ENCODE data around the gene HIVEP2. TPM values are rescaled to one million over a fixed set of nuclear protein-coding genes. Genes with fewer than 3 reads are reported as not detected.

The HIVEP2 gene
- total RNA-seq, 1 experiment from 2014 or later, result 10.3 TPM

DNA sequence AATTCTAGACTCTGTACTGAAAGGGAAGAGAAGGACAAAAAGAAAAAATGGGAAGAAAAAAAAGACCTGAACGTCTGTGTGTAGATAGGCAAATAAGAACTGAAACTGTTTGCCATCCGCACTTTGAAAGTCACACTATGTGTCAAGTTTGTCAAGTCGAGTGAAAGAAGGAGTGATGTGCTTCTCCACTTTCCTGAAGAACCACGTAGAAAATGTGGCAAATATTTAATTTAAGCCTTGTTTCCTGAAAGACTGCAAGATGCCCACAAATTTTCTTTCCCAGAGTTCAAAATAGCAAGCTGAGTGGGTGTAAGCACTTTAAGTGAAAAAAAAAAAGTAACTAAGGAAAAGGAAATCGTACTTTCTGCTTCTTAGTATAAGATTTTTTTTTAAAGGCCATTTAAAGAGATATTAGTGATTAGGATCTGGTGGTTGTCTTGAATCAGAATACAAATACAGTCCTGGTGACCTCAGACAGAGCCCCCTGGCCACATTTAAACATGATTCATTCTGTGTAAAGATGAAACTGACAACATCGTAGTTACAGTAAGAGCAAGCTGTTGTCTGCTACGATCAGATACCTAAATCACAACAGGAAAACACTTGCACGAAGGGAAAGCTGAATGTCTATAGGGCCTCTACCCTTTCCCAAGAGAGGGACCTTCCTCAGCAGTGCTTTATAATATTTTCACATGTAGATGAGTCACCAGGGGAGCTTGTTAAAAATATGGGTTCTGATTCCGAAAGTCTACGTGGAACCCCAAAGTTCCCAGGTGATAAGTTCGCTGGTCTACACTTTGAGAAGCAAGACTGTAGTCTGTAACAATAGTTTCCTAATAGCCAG lies 102.3 kb downstream of the HIVEP2 start:
- Histone ChIP-seq H3K36me3 (ENCODE audit: control insufficient read depth, insufficient read depth, low read length) (no peaks in the 10 kb centered on the region; the same call in 1 of the 2 replicates), H3K9me3 (ENCODE audit: control insufficient read depth, insufficient read depth, low read depth, low read length) (no peaks in the 10 kb centered on the region), H3K27ac (ENCODE audit: low read length) (peak overlapping the region; percentile 91), H3K4me1 (ENCODE audit: control insufficient read depth, insufficient read depth, low read length) (peaks cover 59% of the 10 kb centered on the region), H3K4me3 (ENCODE audit: low read depth in 2 of 2, low read length in 2 of 2) (peak overlapping the region; percentile 30 to 50), H3K27me3 (ENCODE audit: control insufficient read depth, insufficient read depth, low read length) (no peaks in the 10 kb centered on the region)
- BruUV-seq (replicated peaks), result no TSS peak
- ChIA-PET CTCF (no interaction called here), POLR2A (no interaction called here)
- ATAC-seq, result peak; percentile 63
- intact Hi-C loops (cut with micrococcal nuclease; ENCODE audit: unreplicated experiment) (no loop called here), in situ Hi-C loops (cut with HindIII; ENCODE audit: low pct_unique_long_range_greater_than_20kb, low sequenced_read_pairs) (no loop called here)
- TF ChIP-seq POLR2AphosphoS5 (IDR thresholded peaks at IDR 0.05; ENCODE audit: low read depth, low read length) (0 out of 2 replicates have a peak, but pooled peaks have one; percentile 37), TCF7L2 (IDR thresholded peaks at IDR 0.05; ENCODE audit: low read depth, low read length) (no peak)
- DNase-seq (ENCODE audit: low read depth, low spot score), result peak; percentile 77

DNA sequence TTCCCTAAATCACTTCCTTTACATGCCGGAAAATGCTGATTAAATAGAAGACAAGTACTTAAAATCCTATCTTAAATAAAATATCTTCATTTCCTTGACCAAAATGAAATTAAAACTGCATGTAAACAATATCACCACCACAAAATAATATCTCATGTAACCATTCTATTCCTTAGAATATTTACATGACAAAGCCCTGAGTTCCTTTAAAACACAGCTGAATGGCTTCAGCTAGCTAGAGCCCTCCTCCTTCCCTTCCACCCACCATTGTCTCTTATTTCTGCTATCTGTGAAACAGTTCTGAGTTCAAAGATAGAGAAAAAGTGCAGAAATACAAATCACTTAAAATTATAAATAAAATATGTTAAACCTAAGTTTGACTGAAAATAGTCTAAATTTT lies 103.1 kb downstream of the HIVEP2 start:
- POLR2A ChIA-PET, result no interaction called here
- Histone ChIP-seq H3K4me1 (ENCODE audit: control insufficient read depth, insufficient read depth, low read length) (peaks cover 51% of the 10 kb centered on the region), H3K36me3 (ENCODE audit: control insufficient read depth, insufficient read depth, low read length) (no peaks in the 10 kb centered on the region; the same call in 1 of the 2 replicates), H3K4me3 (ENCODE audit: low read depth in 2 of 2, low read length in 2 of 2) (no peak overlapping the region; a peak in 1 of 4 replicates), H3K27me3 (ENCODE audit: control insufficient read depth, insufficient read depth, low read length) (no peaks in the 10 kb centered on the region), H3K9me3 (ENCODE audit: control insufficient read depth, insufficient read depth, low read depth, low read length) (no peaks in the 10 kb centered on the region), H3K27ac (ENCODE audit: low read length) (peak overlapping the region; percentile 91)
- ATAC-seq (no peak), DNase-seq (ENCODE audit: low read depth, low spot score) (no peak)
- no TSS peak for BruUV-seq (replicated peaks)
- TF ChIP-seq TCF7L2 (IDR thresholded peaks at IDR 0.05; ENCODE audit: low read depth, low read length), result no peak
- TF ChIP-seq SIN3A (IDR thresholded peaks at IDR 0.05; ENCODE audit: borderline replicate concordance, insufficient read depth, low read depth, low read length), result no peak
- TF ChIP-seq, protein P1, sequence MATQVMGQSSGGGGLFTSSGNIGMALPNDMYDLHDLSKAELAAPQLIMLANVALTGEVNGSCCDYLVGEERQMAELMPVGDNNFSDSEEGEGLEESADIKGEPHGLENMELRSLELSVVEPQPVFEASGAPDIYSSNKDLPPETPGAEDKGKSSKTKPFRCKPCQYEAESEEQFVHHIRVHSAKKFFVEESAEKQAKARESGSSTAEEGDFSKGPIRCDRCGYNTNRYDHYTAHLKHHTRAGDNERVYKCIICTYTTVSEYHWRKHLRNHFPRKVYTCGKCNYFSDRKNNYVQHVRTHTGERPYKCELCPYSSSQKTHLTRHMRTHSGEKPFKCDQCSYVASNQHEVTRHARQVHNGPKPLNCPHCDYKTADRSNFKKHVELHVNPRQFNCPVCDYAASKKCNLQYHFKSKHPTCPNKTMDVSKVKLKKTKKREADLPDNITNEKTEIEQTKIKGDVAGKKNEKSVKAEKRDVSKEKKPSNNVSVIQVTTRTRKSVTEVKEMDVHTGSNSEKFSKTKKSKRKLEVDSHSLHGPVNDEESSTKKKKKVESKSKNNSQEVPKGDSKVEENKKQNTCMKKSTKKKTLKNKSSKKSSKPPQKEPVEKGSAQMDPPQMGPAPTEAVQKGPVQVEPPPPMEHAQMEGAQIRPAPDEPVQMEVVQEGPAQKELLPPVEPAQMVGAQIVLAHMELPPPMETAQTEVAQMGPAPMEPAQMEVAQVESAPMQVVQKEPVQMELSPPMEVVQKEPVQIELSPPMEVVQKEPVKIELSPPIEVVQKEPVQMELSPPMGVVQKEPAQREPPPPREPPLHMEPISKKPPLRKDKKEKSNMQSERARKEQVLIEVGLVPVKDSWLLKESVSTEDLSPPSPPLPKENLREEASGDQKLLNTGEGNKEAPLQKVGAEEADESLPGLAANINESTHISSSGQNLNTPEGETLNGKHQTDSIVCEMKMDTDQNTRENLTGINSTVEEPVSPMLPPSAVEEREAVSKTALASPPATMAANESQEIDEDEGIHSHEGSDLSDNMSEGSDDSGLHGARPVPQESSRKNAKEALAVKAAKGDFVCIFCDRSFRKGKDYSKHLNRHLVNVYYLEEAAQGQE (IDR thresholded peaks at IDR 0.05; ENCODE audit: insufficient read depth in 1 of 2, low read depth in 2 of 2, low read length in 1 of 2), result no peak
- TF ChIP-seq, protein P2, sequence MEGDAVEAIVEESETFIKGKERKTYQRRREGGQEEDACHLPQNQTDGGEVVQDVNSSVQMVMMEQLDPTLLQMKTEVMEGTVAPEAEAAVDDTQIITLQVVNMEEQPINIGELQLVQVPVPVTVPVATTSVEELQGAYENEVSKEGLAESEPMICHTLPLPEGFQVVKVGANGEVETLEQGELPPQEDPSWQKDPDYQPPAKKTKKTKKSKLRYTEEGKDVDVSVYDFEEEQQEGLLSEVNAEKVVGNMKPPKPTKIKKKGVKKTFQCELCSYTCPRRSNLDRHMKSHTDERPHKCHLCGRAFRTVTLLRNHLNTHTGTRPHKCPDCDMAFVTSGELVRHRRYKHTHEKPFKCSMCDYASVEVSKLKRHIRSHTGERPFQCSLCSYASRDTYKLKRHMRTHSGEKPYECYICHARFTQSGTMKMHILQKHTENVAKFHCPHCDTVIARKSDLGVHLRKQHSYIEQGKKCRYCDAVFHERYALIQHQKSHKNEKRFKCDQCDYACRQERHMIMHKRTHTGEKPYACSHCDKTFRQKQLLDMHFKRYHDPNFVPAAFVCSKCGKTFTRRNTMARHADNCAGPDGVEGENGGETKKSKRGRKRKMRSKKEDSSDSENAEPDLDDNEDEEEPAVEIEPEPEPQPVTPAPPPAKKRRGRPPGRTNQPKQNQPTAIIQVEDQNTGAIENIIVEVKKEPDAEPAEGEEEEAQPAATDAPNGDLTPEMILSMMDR (IDR thresholded peaks at IDR 0.05), result no peak
- TF ChIP-seq POLR2AphosphoS5 (IDR thresholded peaks at IDR 0.05; ENCODE audit: low read depth, low read length), result no peak
- intact Hi-C loops (cut with micrococcal nuclease; ENCODE audit: unreplicated experiment) (no loop called here), in situ Hi-C loops (cut with HindIII; ENCODE audit: low pct_unique_long_range_greater_than_20kb, low sequenced_read_pairs) (no loop called here)
- CTCF ChIA-PET, result no interaction called here

DNA sequence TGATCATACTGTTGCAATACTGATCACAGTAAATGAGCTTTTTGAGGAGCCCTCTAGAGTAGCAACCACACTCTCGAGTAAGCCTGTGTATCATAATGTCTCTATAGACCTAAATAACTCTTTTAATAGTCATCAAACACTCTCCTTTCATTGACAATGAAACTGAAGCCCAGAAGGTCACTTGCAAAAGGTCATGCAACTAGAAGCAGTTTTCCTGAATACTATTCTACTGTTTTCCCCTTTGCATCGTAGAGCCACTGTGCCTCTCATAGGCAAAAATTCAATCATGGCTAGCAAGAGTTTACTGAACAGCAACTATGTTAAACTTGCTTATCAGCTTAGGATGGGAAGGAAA lies 105.3 kb downstream of the HIVEP2 start:
- Histone ChIP-seq H3K27ac (ENCODE audit: low read length) (peak overlapping the region; percentile 77), H3K4me3 (ENCODE audit: low read depth in 2 of 2, low read length in 2 of 2) (0 out of 4 replicates have a peak overlapping the region, but pooled peaks of 1 of the 2 experiments have one; percentile 15), H3K4me1 (ENCODE audit: control insufficient read depth, insufficient read depth, low read length) (peaks cover 36% of the 10 kb centered on the region), H3K9me3 (ENCODE audit: control insufficient read depth, insufficient read depth, low read depth, low read length) (no peaks in the 10 kb centered on the region), H3K27me3 (ENCODE audit: control insufficient read depth, insufficient read depth, low read length) (no peaks in the 10 kb centered on the region), H3K36me3 (ENCODE audit: control insufficient read depth, insufficient read depth, low read length) (no peaks in the 10 kb centered on the region; the same call in 1 of the 2 replicates)
- ChIA-PET CTCF (interaction anchor here (0.7 kb wide), 1 partner anchor 136 kb away, joined by 3 read pairs; no protein-coding TSS in a partner anchor), POLR2A (no interaction called here)
- ATAC-seq, result no peak; the same call in 1 of the 2 replicates
- in situ Hi-C loops (cut with HindIII; ENCODE audit: low pct_unique_long_range_greater_than_20kb, low sequenced_read_pairs), result no loop called here
- no TSS peak for BruUV-seq (replicated peaks)
- no peak for TF ChIP-seq TCF7L2 (IDR thresholded peaks at IDR 0.05; ENCODE audit: low read depth, low read length)
- intact Hi-C loops (cut with micrococcal nuclease; ENCODE audit: unreplicated experiment), result no loop called here
- no peak for DNase-seq (ENCODE audit: low read depth, low spot score)

All from Panc1 (cell line).